Measurements from ENCODE around the gene CDHR5. TPM values are rescaled to one million over a fixed set of nuclear protein-coding genes. Genes with fewer than 3 reads are reported as not detected.

CDHR5 gene
- total and polyA plus RNA-seq, 7 donors: 0.07 to 0.34 (median 0.20) TPM; not detected in 4

DNA sequence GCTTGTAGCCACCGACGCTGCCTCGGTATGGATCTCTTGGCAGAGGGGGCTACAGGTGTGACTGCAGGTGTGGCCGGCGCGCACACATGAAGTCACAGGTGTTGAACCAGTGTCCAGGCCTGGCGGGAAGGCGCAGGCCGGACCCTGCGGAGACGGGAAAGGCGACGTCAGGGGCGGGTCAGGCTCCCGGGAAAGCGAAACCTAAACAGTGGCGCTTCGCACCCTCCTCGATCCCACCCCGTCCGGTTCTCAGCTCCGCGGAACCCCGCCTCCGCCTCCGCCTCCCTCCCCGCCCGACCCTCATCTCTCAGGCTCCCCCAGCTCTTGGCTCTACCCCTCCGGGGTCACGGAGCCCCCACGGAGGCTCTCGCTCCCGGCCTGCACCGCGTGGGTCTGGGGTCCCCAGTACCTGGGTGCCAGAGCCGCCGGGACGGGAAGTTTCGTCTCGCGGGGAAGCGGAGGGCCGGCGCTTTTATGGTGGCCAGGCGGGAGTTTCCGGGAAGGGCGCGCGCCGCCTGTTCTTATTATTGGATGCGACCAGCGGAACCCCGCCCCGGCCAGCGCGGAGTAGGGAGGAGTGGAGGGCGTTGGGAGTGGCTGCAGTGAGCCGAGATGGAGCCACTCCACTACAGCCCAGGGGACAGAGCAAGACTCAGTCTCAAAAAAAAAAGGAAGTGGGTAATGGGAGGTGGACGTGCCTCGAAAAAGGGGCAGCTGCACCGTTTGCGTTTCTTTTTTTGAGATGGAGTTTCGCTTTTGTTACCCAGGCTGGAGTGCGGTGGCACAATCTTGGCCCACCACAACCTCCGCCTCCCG, 9.0 kb downstream of the CDHR5 start, which contains the start of gene IRF7:
TSS of gene IRF7 (minus strand) at position 447 of the 816 bp plus-strand sequence. CDS start 586 bp downstream, outside the sequence.
- peak; percentile 96 to 97 for DNase-seq
- intact Hi-C loops (cut with DNase I): no loop called here
- Histone ChIP-seq H3K36me3 (ENCODE audit: insufficient read depth in 1 of 2, low read depth in 1 of 2) (peaks cover 6 to 33% of the 10 kb centered on the region in 2 donors), H3K27ac (peak within 1 kb of the TSS; percentile 93), H3K4me3 (peak within 1 kb of the TSS; percentile 85), H3K27me3 (ENCODE audit: insufficient read depth in 3 of 3, low read length in 2 of 3) (no peaks in the 10 kb centered on the region), H3K9me3 (no peaks in the 10 kb centered on the region), H3K4me1 (peaks cover 39% of the 10 kb centered on the region)
- ATAC-seq: peak; percentile 63 to 76 (median 67)
- TF ChIP-seq, protein P1, sequence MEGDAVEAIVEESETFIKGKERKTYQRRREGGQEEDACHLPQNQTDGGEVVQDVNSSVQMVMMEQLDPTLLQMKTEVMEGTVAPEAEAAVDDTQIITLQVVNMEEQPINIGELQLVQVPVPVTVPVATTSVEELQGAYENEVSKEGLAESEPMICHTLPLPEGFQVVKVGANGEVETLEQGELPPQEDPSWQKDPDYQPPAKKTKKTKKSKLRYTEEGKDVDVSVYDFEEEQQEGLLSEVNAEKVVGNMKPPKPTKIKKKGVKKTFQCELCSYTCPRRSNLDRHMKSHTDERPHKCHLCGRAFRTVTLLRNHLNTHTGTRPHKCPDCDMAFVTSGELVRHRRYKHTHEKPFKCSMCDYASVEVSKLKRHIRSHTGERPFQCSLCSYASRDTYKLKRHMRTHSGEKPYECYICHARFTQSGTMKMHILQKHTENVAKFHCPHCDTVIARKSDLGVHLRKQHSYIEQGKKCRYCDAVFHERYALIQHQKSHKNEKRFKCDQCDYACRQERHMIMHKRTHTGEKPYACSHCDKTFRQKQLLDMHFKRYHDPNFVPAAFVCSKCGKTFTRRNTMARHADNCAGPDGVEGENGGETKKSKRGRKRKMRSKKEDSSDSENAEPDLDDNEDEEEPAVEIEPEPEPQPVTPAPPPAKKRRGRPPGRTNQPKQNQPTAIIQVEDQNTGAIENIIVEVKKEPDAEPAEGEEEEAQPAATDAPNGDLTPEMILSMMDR (IDR thresholded peaks at IDR 0.05): no peak
- 4 to 8% (median 5%) methylated on average over 59 to 66 of the region's 66 CpGs for WGBS, 3 donors

DNA sequence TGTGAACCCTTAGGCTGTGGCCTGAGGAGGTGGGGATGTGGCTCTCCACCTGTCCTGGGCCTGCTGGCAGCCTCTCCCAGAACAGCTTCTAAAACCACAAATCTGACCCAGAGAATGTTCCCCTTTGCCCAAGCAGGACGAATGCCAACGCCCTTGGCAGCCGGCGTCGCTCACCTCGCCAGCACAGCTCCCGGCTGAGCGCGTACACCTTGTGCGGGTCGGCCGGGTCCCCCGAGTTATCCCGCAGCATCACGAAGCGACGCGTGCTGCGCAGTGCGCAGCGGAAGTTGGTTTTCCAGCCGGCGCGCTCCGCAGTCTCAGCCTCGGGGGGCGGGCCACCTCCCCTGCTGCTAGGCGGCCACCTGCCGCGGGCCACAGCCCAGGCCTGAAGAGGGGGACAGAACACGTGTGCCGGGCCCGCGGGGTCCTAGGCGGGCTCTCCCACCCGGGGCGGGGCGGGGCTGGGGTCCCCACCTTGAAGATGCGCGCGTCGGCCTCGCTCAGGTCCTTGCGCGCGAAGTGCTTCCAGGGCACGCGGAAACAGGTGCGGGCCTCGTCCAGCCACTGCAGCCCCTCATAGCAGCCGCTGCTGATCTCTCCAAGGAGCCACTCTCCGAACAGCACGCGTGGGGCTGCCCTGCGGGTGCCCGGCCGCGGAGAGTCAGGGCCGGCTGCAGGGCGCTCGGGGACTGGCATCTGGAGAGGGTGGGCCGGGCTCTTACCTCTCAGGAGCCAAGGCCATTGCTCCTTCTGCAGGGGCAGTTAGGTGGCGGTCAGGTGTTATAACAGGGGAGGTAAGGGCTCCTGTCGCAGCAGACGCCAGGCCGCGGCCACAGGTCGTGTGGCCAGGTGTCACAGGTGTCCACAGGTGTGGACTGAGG, 9.9 kb downstream of the CDHR5 start:
- peaks cover 39% of the 10 kb centered on the region for H3K4me1 ChIP-seq
- H3K4me3 ChIP-seq: peak overlapping the region; percentile 85
- ATAC-seq: peak; percentile 41 to 72 (median 52)
- intact Hi-C loops (cut with DNase I): no loop called here
- no peaks in the 10 kb centered on the region for H3K9me3 ChIP-seq
- TF ChIP-seq, protein P1 (IDR thresholded peaks at IDR 0.05): no peak
- WGBS, 3 donors: 38 to 39% (median 38%) methylated on average over 54 to 68 of the region's 68 CpGs
- peak; percentile 75 to 85 for DNase-seq
- peaks cover 6 to 41% of the 10 kb centered on the region in 2 donors for H3K36me3 ChIP-seq (ENCODE audit: insufficient read depth in 1 of 2, low read depth in 1 of 2)
- no peaks in the 10 kb centered on the region for H3K27me3 ChIP-seq (ENCODE audit: insufficient read depth in 3 of 3, low read length in 2 of 3)
- peak overlapping the region; percentile 93 for H3K27ac ChIP-seq

DNA sequence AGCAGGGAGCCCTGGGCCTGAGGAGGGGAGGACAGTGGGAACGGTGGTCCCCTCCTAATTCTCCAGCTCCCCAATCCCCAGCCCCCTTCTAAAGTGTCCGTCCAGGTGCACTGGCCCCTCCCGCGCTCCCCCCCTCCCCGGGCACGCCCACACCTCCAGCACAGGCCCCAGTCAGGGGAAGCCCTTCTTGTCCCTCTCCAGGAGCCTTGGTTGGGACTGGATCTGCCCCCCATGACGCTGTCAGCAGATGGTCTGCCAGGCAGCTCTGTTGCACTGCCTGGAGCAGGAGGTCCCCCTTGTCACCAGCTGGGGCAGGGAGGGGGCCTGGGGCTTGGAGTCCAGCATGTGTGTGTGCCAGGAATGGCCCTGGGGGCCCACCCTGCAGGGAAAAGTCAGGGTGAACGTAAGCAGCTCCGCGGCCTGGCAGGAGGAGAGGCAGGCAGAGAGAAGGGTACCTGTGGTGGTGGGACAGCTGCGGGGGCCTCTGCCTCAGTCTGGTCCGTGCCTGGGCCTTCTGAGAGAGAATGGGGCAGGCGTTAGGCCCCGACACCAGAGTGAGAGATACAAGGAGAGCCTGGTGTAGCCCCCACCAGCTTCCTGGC, 10.6 kb downstream of the CDHR5 start:
- intact Hi-C loops (cut with DNase I): no loop called here

DNA sequence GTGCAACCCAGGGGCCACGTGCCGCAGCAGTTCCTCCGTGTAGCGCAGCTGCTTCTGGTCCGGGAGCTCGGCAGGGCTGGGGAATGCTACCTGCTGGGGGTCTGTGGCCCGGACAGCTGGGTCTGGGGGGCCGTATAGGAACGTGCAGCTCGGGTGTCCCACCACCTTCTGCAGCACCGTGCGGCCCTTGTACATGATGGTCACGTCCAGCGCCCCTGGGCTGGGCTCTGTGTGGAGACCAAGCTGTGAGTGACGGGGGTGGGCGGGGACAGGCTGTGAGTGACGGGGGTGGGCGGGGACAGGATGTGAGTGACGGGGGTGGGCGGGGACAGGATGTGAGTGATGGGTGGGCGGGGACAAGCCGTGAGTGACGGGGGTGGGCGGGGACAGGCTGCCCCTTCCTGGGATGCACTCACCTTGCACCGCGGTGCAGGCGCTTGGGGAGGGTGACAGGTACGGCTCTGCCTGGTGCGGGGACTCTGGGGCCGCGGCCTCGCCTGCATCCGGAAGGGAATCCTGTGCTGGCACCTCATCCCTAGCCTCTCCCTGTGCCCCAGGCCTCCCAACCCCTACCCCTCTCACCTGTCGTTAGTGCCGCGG, 11.3 kb downstream of the CDHR5 start:
- H3K4me1 ChIP-seq: peaks cover 39% of the 10 kb centered on the region

More for the DNA sequence above, 10.6 kb downstream of the CDHR5 start:
- TF ChIP-seq, protein P1 (IDR thresholded peaks at IDR 0.05): no peak
- Histone ChIP-seq H3K27me3 (ENCODE audit: insufficient read depth in 3 of 3, low read length in 2 of 3) (no peaks in the 10 kb centered on the region), H3K36me3 (ENCODE audit: insufficient read depth in 1 of 2, low read depth in 1 of 2) (peaks cover 6 to 48% of the 10 kb centered on the region in 2 donors), H3K4me3 (peak overlapping the region; percentile 85), H3K27ac (peak overlapping the region; percentile 93), H3K4me1 (peaks cover 39% of the 10 kb centered on the region), H3K9me3 (no peaks in the 10 kb centered on the region)
- WGBS, 3 donors: 55 to 70% (median 64%) methylated on average over 12 to 14 of the region's 14 CpGs
- DNase-seq: no peak
- ATAC-seq: no peak

More for the DNA sequence above, 11.3 kb downstream of the CDHR5 start:
- intact Hi-C loops (cut with DNase I): no loop called here
- Histone ChIP-seq H3K4me3 (peak overlapping the region; percentile 85), H3K9me3 (no peaks in the 10 kb centered on the region), H3K27ac (peak overlapping the region; percentile 93), H3K27me3 (ENCODE audit: insufficient read depth in 3 of 3, low read length in 2 of 3) (no peaks in the 10 kb centered on the region), H3K36me3 (ENCODE audit: insufficient read depth in 1 of 2, low read depth in 1 of 2) (peaks cover 6 to 55% of the 10 kb centered on the region in 2 donors)
- WGBS, 3 donors: 69 to 85% (median 75%) methylated on average over 21 to 36 of the region's 36 CpGs
- ATAC-seq (peak in 3 of 4 donors; percentile 23 to 57 (median 26)), DNase-seq (peak in 1 of 2 donors; percentile 89)
- TF ChIP-seq, protein P1 (IDR thresholded peaks at IDR 0.05): no peak

Measured in psoas muscle (tissue), 8 donors.